HUES48 (cell line): ENCODE measurements around the gene CLHC1.
"Not testable (repeated sequence)": the region's sequence is repeated elsewhere in the genome, so short reads cannot be mapped to it uniquely, and the experiment has no call there.

Source experiments
- H3K27ac ChIP-seq: one replicate; pipeline ENCODE4 v1.7.0; 2013; ENCODE audit warnings: low read depth, low read length, inconsistent platforms
- H3K27me3 ChIP-seq: 2 replicates; pipeline ENCODE4 v1.6.1; 2013; ENCODE audit warnings: mild to moderate bottlenecking, low read length; ENCODE audit not compliant: control insufficient read depth, insufficient read depth
- H3K36me3 ChIP-seq: 2 replicates; pipeline ENCODE4 v1.6.1; 2013; ENCODE audit warnings: low read length; ENCODE audit not compliant: control insufficient read depth, insufficient read depth
- H3K4me1 ChIP-seq: 2 replicates; pipeline ENCODE4 v1.6.1; 2013; ENCODE audit warnings: mild to moderate bottlenecking, low read length; ENCODE audit not compliant: control insufficient read depth, insufficient read depth
- H3K4me3 ChIP-seq: 2 replicates; pipeline ENCODE4 v1.5.1; 2013; ENCODE audit warnings: mild to moderate bottlenecking, low read depth, low read length
- H3K9ac ChIP-seq: 2 replicates; pipeline ENCODE4 v1.6.1; 2013; ENCODE audit warnings: mild to moderate bottlenecking, low read depth, low read length, moderate library complexity
- H3K9me3 ChIP-seq: 2 replicates; pipeline ENCODE4 v1.6.1; 2013; ENCODE audit warnings: low read length; ENCODE audit not compliant: control insufficient read depth, insufficient read depth

The CLHC1 gene

GRCh38 chr2:55252832-55253231, 20.7 kb upstream of the CLHC1 start:
- H3K9ac ChIP-seq = no peak overlapping the region
- no peak overlapping the region for H3K27ac ChIP-seq
- H3K9me3 ChIP-seq = no peaks in the 10 kb centered on the region
- no peak overlapping the region for H3K4me3 ChIP-seq
- H3K4me1 ChIP-seq = no peaks in the 10 kb centered on the region
- peaks cover 68% of the 10 kb centered on the region for H3K36me3 ChIP-seq
- H3K27me3 ChIP-seq = no peaks in the 10 kb centered on the region

- Histone ChIP-seq H3K27me3 (no peaks in the 10 kb centered on the region), H3K36me3 (peaks cover 83% of the 10 kb centered on the region), H3K9ac (no peak overlapping the region), H3K4me1 (no peaks in the 10 kb centered on the region), H3K4me3 (no peak overlapping the region), H3K27ac (no peak overlapping the region), H3K9me3 (no peaks in the 10 kb centered on the region)
Measured at GRCh38 chr2:55247025-55247424, 14.9 kb upstream of the CLHC1 start.

DNA sequence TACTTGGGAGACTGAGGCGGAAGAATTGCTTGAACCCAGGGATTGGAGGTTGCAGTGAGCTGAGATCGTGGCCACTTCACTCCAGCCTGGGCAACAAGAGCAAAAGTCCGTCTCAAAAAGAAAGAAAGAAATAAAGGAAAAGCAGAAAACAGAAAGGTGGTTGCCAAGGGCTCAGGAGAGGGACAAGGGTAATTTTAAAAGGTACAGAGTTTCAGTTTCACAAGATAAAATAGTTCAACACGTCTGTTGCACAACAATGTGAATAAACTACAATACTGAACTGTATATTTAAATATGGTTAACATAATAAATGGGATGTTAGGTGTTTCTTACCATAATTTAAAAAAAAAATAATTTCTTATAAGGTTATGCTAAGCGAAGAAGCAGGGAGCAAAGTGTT, 13.3 kb upstream of the CLHC1 start:
- peaks cover 83% of the 10 kb centered on the region for H3K36me3 ChIP-seq
- H3K9ac ChIP-seq = no peak overlapping the region
- H3K27ac ChIP-seq = no peak overlapping the region

DNA sequence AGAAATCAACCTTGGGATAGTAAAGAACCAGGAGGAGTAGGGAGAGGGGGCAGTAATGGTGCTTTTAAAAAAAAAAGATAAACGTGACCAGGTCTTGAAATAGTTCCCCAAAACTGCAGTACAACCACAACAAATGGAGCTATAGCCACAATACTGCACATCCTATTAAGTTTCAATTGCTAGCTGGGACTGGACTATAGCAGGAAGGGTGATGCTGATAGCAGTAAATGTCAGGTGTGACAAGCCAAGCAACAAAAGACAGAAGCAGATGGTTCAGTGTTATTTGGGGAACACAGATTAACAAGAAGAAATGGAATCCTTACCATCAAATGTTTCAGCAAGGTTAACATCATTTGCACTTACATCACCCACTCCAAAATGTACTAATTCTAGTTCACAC, 10.5 kb upstream of the CLHC1 start:
- Histone ChIP-seq H3K27me3 (no peaks in the 10 kb centered on the region), H3K9me3 (no peaks in the 10 kb centered on the region), H3K4me3 (no peak overlapping the region), H3K4me1 (no peaks in the 10 kb centered on the region), H3K9ac (no peak overlapping the region), H3K36me3 (peaks cover 79% of the 10 kb centered on the region), H3K27ac (no peak overlapping the region)

More for the DNA sequence above, 13.3 kb upstream of the CLHC1 start:
- H3K9me3 ChIP-seq = no peaks in the 10 kb centered on the region
- no peaks in the 10 kb centered on the region for H3K27me3 ChIP-seq
- H3K4me1 ChIP-seq = no peaks in the 10 kb centered on the region
- no peak overlapping the region for H3K4me3 ChIP-seq

DNA sequence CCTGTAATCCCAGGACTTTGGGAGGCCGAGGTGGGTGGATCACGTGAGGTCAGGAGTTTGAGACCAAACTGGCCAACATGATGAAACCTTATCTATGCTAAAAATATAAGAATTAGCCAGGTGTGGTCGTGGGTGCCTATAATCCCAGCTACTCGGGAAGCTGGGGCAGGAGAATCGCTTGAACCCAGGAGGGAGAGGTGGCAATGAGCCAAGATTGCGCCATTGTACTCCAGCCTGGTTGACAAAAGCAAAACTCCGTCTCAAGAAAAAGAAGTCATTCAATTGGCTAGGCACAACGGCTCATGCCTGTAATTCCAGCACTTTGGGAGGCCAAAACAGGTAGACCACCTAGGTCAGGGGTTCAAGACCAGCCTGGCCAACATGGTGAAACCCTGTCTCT, 9.5 kb upstream of the CLHC1 start:
- H3K27me3 ChIP-seq, H3K4me1 ChIP-seq: not testable (repeated sequence)
- peaks cover 78% of the 10 kb centered on the region for H3K36me3 ChIP-seq

GRCh38 chr2:55239656-55240222, 7.6 kb upstream of the CLHC1 start:
- no peak overlapping the region for H3K4me3 ChIP-seq
- H3K27ac ChIP-seq = no peak overlapping the region
- peaks cover 79% of the 10 kb centered on the region for H3K36me3 ChIP-seq
- no peaks in the 10 kb centered on the region for H3K27me3 ChIP-seq
- no peaks in the 10 kb centered on the region for H3K4me1 ChIP-seq
- no peaks in the 10 kb centered on the region for H3K9me3 ChIP-seq
- H3K9ac ChIP-seq = no peak overlapping the region

More for the DNA sequence above, 9.5 kb upstream of the CLHC1 start:
- not testable (repeated sequence) for H3K9ac ChIP-seq, H3K27ac ChIP-seq, H3K4me3 ChIP-seq, H3K9me3 ChIP-seq

DNA sequence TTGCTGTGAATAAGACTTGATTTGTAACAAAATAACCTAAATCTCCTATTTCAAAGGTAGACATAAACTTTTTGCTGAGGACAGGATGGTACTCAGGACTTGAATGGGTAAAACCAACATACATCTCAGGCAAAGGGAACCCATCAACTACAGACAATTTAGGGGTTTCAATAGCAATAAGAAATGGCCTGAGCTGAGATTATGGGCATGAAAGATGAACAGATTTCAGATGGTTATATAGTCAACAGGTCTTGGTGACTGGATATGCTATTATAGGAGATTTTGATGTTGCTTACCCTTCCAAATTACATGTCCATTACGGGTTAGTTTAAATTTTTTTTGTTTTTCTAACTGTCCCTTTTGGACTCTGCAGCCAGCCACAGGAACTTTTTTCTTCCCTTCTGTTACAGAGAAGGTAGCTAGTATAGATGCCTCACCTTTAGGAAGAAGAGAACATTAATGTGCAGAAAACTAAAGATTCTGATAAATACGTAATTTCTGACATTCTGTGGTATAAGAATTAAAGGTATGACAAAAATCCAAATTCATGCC, 5.0 kb upstream of the CLHC1 start:
- H3K36me3 ChIP-seq = peaks cover 70% of the 10 kb centered on the region
- no peaks in the 10 kb centered on the region for H3K9me3 ChIP-seq
- H3K27me3 ChIP-seq = no peaks in the 10 kb centered on the region
- H3K9ac ChIP-seq = no peak overlapping the region
- H3K4me1 ChIP-seq = peaks cover 10% of the 10 kb centered on the region
- no peak overlapping the region for H3K4me3 ChIP-seq
- no peak overlapping the region for H3K27ac ChIP-seq

GRCh38 chr2:55235724-55236538, 3.8 kb upstream of the CLHC1 start:
- Histone ChIP-seq H3K9ac (no peak overlapping the region), H3K9me3 (no peaks in the 10 kb centered on the region), H3K36me3 (peaks cover 60% of the 10 kb centered on the region), H3K27me3 (no peaks in the 10 kb centered on the region), H3K4me1 (peaks cover 15% of the 10 kb centered on the region), H3K4me3 (no peak overlapping the region), H3K27ac (peak overlapping the region; percentile 52)

GRCh38 chr2:55233658-55233940, 1.5 kb upstream of the CLHC1 start:
- Histone ChIP-seq H3K36me3 (peaks cover 45% of the 10 kb centered on the region), H3K9me3 (no peaks in the 10 kb centered on the region), H3K27me3 (no peaks in the 10 kb centered on the region), H3K4me3 (peak overlapping the region; percentile 87), H3K4me1 (peaks cover 15% of the 10 kb centered on the region), H3K9ac (peak overlapping the region; percentile 98), H3K27ac (peak overlapping the region; percentile 100)

DNA sequence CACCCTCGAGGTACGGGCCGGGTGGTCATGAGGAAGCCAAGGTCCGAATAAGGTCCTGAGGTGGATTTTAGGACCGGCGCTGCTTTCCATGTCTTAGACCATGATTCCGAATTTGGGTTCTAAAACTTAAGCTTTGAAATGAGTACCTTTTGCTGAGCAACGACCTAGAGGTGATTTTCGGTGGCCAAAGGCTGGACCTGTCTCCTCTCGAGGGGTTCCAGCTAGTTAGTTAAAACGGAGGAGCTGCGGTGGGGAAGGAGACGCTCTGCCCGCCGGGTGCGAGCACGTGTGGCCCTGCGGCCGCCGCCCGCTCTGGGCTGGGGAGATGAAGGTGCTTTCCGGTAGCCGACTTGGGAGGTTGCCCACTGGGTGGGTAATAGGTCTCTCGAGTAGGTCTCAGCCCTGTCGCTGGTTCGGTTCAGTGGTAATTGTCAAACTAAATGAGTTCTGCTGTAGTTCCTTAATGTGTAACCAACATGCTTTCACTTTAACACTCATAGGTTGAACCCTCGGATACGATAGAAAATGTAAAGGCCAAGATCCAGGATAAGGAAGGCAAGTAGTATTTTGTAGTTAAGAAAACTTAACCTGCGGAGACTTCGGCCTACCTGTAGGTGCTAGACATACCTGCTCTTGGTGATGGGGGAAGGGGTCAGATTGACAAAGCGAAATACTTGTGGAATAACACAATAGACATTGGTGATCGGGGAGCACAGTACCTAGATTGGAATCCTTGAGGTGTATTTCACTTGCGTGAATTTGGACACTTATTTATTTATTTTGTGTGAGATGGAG, 967 bp upstream of the CLHC1 start:
- peaks cover 15% of the 10 kb centered on the region for H3K4me1 ChIP-seq
- H3K27ac ChIP-seq = peak overlapping the region; percentile 100
- H3K36me3 ChIP-seq = peaks cover 45% of the 10 kb centered on the region
- no peaks in the 10 kb centered on the region for H3K27me3 ChIP-seq
- H3K4me3 ChIP-seq = peak overlapping the region; percentile 87
- peak overlapping the region; percentile 98 for H3K9ac ChIP-seq
- no peaks in the 10 kb centered on the region for H3K9me3 ChIP-seq
